GM21786 (cell line): ENCODE results near the gene CACNA2D3.
A peak's percentile ranks its signal among the peaks of the same experiment; 100 is the strongest.

Source experiments
- ATAC-seq: cut with Tn5 transposase; IDR thresholded peaks from one replicate; pipeline ENCODE4 v1.9.1; 2021; ENCODE audit not compliant: unreplicated experiment

Gene CACNA2D3

DNA sequence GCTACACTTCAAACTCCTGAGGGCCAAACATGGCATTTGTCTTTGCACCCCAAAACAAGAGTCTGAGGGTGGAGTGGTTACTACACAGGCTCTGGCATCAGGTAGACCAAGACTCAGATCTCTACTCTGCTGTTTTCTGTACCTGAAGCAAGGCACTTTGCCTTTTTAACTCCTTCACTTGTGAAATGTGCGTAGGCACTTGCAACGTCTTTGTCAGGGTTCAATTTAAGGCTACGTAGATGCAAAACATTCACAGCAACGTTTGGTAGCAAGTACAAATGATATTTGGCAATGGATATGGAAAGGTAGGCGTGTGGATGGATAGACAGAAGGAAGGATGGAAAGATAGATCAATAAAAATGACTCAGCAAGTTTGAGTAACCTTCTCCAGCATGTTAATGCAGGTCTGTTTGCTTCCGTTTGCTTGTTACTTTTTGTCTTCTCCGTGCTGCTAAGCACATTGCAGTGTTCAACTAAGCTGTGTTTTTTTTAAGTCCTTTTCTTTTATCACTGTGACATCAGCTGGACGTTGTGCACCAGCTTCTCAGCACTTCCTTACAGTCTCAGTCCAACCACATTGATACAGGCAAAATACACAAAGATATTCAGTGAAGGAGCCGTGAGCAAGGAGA, 704.8 kb downstream of the CACNA2D3 start:
- ATAC-seq = no peak

DNA sequence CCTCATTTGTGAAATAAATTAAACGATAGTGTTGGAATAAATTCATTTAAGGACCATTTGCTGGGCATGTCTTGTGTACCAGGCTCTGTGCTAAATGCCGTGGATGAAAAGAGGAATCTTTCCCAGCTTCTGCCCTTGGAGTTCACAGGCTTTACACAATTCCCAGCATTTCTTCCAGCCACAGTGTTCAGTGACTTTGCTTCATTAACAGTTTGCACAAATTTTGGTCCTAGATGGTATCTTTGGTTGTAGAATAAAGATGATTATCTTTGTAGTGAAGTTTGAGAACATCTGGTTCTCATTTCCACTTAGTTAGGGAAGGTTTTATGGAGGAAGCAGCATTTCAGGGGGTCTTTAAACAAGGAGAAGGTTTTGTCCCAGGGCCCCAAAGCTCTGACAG, 705.4 kb downstream of the CACNA2D3 start:
- ATAC-seq = no peak

DNA sequence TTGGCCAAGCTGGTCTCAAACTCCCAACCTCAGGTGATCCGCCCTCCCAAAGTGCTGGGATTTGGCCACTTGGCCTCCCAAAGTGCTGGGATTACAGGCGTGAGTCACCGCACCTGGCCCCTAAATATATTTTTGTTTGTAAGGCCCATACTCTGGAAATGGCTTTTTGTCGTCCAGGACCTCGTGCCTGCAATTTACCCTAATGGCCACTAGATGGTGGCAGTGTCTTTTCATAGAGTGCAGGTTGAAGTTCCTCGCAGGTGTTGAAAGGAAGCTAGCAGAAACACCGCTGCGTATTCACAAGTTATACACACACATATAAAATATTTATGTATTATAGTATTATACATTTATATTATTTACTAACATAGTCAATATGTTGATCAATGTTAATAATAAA, 708.3 kb downstream of the CACNA2D3 start:
- no peak for ATAC-seq

DNA sequence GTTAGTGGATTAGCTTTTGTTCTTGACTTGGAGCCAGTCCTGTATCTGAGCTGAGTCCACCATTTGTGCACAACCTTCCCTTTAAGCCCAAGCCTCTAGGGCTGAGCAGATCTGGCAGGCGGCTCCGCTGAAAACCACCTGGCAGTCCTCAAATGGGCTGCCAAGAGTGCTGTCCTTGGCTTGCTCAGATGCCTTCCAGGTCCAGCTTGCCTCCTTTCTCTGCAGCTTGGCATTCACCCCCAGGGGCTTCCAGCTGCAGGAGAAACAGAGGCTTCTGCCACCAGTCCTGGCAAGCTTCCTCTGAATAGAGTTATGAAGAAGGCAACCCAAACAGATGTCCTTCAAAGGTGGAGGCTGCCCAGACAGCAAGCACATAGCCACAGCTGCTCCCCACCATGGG, 708.8 kb downstream of the CACNA2D3 start:
- no peak for ATAC-seq

DNA sequence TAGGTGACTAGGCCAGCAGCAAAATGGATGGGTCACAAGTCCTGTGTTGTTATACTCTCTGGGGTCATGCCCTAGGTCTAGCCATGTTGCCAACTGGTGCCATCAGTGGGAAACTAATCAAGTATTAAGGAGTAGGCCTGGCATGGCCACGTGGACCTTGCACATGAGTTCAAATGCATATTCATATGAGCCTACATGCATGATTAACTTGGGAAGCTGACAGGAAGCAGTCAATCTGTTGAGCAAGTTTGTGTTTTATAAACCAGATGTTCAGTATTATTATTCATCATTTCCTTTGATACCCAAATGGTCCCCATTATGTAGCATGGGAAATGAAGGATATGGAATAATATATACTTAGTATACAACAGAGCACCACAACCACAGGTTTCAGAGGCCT, 710.5 kb downstream of the CACNA2D3 start:
- ATAC-seq = no peak

DNA sequence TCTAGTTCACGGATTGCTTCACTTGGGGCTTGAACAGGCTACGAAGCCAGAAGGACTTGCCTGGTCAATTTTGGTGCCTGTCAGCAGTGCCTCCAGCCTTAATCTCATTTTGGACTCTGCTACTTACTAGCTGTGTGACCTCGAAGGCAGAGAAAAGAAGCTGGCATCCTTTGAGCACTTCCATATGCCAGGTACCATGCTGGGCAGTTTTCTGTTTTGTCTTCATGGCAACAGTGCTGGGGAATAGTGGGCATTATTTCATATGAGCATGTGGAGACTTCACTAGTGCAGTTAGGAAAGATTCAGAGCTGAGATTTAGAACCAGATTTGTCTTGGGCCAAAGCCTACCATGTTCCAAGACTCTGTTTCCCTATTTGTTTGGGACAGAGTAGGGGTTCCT, 713.3 kb downstream of the CACNA2D3 start:
- no peak for ATAC-seq

DNA sequence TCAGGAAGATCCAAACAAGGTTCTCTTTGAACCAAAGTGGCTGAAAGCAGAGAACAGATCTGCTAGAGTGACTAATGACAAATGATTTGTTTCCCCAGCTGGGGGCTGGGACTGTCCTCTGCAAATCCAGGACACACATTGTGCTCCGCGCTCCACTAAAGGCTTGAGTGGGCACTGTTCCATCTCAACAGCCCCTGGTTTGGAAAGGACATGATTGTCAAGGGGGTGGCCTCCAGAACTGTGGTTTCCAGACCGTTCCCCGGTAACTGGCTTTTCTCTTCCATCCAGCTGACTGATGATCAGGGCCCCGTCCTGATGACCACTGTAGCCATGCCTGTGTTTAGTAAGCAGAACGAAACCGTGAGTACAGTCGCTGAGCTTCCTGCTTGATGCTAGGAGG, 714.5 kb downstream of the CACNA2D3 start:
- no peak for ATAC-seq

DNA sequence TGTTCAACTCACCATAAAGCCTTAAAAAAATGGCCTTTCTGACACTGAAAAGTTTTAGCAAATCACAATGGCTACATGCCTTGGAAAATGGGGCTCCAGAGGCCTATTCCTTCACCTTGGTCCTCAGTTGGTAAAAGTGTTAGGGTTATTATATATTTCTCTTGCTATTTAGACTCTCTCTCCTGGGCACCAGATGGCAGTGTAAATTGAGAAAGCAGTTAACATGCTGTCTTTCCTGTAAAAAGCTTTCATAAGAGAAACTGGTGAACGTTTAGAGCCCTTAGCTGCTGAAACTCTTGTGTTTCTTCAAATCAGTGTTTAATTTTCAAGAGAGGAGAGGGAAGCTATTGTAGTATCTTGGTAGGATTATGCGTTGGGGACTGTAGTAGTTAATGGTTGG, 715.6 kb downstream of the CACNA2D3 start:
- no peak for ATAC-seq

DNA sequence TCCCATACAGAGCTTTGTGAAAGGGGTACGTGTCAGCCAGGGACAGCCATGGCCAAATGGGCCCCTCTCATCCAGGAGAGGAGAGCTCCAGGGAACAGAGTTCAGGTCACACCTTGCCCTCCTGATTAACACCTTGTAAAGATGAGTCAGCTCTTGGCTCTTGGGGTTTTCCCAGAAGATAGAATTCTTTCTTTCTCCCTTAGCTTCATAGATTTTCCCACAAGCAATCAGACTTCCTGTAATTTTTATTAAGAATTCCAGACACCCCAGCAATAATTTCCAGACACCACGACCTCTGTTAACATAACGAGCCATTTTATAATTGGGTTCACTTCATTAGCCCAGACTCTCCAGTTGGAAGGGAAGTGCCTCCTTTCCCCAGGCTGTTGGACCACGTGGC, 719.1 kb downstream of the CACNA2D3 start:
- ATAC-seq = no peak

DNA sequence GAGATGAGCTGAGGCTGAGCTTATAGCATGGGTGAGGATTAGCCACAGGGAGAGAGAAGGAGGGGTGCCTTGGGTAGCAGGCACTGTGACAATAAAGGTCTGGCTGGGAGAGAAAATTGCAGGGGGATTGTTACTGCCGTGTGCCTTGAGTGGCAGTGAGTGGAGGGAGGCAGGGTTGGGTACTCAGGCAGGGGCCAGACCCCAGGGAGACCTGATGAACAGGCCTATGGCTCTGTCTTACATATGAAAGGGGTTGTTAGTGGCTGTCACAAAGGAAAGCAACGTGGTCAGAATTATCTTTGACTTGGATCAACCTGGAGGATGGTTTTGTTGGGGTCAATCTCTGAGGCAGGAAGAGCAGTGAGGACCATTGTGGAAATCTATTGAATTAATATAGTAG, 721.0 kb downstream of the CACNA2D3 start:
- no peak for ATAC-seq

DNA sequence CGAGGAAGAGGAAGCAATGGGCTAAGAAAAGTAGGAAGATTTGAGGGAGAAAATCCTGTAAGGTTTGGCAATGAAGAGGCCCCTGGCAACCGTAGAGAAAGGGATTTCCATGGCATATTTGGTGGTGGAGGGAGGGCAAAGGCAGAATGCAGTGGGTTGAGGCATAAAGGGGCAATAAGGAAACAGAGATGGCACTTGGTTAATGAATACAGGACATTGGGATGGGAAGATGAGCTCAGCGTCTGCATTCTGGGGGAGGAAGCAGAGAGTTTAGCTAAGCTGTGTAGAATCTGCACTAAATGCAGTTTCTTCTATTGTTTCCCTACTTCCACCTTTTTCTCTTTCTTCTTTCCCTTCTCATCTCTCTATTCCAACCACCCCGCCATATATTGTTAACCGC, 721.9 kb downstream of the CACNA2D3 start:
- ATAC-seq = no peak

DNA sequence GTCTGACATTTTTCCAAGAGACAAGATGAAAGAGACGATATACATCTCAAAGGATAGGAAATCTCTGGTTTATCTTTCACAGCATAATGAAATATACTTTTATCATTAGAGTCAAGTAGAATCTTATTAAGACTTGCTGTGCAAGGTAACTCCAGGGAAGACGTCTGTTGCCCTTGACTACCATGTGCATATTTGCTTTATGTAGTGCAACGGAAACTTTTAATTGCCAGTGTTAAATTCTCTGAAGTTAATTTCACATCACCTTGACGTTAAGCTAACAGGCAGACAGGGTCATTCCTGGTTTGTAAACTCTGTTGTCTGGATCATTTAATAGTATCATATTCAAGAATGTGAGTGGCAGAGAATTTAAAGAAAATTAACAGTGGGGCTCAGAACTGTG, 722.7 kb downstream of the CACNA2D3 start:
- ATAC-seq = no peak

DNA sequence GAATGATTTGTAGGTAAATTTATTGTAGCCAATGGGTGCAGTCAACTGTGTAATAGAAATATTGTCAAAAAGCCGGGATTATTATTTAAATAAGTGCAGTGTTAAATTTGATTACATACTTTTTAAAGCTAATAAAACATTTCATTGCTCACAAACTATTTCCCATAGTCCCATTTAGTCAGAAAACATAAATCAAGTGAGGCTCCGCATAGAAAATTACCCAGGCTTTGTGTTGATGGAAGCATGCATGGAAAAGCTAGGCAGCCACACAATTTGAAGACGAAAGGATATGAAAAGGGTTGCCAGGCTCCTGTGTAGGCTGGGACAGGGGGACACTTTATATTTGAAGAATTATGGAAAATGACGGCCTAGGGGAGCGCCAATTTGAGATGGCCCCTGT, 723.2 kb downstream of the CACNA2D3 start:
- no peak for ATAC-seq

DNA sequence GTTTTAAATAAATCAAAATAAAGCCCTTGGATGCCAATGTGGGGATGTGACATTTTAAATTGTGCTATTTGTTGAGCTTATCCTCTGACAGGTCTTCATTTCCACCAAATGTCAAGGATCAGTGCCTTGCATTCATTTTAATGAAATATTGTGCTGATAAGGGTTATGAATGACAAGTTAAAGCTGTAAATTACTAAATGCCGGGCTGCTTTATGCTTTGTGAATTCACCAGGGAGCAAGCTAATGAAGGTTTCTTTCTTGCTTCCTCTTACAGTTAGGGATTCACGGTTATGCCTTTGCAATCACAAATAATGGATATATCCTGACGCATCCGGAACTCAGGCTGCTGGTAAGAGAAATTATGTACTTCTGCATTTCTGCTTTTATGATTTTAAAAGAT, 723.8 kb downstream of the CACNA2D3 start:
- no peak for ATAC-seq

DNA sequence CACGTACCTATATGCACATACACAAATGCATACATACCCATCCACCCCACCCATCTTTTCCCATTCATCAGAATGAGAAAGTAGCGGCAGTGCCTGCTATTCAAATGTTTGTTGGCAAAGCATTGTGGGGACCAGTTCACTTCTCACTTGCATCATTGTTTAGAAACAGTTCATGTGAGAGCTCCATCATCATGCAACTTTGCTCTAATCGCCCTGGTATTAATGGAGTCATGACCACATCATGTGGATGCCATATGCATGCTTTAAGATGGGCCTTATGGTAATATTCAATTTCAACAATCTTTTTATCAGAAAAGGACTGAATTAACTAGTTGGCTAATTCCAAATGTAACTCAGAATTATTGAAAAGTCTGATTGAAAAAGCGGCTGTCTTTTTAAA, 725.0 kb downstream of the CACNA2D3 start:
- no peak for ATAC-seq

DNA sequence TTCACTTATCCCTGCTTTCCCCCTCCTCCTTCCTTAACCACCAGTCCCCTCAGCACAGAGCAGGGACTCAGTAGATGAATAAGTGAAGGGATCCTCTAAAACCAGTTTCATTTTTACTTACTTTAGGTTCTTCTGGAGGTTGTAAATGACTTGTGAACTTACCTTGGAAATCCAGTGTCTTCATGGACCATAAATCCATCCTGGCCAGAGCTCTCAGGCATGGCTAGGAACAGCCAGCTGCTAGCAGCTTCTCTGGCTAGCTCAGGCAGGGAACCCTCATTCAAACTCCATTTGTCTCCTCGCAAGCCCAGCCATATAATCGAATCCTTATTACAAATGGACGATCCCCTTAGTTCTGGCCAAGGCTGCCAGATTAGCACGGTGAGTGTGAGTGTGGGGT, 727.0 kb downstream of the CACNA2D3 start:
- ATAC-seq = no peak

DNA sequence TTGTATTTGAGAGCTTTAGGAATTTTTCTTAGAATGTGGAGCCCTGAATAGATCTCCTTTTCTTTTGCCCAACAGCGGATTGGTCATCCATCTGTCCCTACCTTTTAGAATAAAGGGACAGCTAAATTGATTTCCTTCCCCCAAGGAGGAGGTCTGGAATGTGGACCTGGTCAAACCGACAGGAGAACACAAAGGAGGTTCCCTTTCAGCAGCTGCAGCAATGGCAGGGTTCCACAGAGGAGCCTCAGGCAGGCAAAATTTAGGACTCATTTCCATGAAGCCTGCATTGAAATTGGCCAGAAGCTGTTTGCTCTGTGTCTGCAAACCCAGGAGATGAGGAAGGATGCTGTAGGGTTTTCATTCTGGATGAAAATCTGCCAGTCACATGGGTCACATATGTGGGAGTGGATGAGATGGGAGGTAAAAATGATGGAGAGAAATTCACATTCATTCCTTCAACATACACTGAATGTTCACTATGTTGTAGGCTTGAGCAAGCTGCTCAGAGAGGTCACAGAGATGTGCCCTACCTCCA, 728.2 kb downstream of the CACNA2D3 start:
- no peak for ATAC-seq

DNA sequence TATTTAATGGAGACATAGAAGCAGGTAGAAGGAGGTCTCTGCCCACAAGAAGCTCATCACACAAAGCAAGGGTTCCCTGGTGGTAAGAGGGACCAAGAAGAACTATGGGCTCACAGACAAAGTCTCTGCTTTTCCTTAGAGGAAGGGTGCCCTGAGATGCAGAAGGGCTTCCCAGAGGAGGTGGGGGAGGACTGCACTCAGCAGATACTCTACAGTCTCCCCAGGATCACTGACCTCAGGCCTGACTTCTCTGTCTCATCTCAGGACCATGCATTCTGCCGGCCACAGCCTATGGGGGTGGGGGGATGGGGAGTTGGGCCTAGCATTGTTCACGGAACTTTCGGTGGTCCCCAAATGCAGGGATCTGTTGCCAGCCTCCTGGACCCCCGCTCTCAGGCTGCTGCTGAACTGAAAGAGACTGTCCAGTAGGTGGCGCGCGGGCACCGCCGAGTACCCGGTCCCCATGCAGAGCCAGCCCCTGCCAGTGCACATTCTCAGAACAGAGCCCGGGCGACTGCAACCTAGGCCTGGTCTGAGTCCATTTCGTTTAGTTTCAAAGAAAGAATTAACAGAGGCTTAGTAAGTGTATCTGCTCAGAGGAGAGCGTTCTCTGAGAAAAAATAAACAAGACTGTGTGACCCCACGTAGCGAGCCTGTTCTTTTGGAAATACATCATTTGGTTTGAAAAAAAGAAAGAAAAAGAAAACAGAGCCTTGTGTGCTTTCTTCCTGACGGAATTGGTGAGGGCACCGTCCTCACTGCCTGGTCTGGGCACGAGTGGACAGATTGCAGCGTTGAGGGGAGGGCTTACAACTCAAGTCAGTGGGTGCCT, 731.4 kb downstream of the CACNA2D3 start:
- ATAC-seq = peak; percentile 48

DNA sequence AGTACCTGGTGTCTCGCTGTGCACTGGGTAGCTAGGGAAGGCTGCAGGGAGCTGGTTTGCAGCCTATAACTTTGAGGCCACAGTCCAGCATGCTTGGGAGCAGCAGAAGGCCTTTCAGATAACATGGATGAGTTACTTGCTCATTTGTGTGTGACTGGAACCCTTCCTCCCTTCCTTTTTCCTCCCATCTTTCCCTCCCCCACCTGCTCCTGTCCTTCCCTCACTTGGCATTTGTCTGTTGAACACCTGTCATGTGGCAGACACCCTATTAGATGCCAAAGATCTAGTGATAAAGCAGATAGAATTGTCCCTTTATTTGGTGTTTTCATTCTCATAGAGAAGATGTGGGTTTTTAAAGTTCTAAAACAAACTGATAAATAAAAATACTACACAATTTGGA, 733.9 kb downstream of the CACNA2D3 start:
- ATAC-seq = no peak

DNA sequence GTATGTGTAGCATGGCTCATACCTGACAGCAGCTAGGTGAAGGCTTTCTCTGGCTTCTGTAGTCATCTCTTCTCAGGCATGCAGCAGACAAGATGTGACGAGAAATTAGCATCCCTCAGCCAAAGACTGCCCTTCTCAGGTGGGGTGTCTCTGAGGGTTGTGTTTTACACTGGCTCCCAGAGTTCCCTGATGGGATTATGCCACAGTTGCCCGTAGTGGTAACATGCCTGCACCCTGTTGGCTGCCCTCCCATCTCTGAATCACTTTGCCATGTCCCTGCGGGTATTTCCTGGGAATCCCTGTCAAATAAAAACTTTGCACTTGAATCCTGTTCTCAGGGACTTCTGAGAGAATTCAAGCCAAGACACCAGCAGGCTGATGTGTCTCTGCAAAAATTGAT, 735.0 kb downstream of the CACNA2D3 start:
- no peak for ATAC-seq

DNA sequence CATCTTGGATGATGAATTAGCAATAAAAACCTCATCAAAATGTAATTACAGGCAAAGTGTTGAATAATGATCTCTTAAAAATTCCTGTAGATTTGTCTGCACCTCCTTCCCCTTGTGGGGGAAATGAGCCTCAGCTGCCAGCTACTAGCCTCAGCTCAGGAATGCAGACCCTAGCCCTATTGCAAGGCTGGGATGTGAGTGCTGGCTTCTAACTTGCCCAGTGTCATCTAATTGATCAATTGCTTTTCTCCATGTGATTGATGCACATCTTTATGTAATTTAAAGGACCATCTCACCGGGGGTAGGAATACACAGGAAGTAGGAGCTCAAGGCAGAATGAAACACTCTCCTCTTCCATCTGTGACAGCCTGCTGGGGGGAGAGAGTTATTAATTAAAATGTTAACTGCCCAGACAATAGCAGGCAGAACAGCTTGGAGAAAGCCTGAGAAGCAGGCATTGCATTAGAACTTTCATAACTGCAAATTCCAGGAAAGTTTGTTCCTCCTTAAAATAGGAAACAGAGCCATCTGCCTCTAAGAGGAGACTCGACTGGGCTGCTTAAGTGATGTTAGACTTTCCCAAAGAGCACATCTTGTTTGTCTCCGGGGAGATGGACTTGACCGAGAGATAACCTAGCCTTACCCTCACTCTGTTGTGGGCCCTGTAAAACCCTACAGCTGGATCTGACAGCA, 735.9 kb downstream of the CACNA2D3 start:
- ATAC-seq = no peak

DNA sequence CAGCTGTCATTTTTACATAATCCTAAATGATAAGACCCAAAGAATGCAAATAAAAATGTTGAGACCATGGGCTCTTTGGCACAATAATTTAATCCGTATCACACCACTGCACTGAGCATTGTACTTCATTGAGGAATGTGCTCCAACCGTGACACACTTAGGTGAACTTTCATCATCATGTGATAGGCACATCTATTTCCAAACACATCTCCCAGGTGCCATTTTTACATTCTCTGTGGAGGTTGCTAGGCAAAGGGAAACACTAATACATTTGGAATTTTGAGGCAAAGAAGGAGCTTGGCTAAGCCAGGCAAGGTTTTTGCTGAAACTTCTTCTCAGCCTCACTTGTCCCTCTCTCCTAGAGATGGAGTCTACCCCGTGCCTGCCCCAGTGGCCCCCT, 736.8 kb downstream of the CACNA2D3 start:
- ATAC-seq = no peak
